ENCODE results near the gene MTM1. TPM values are rescaled to one million over a fixed set of nuclear protein-coding genes. Genes with fewer than 3 reads are reported as not detected.

MTM1 gene
- total RNA-seq, 1 experiment from 2014 or later = 11.6 TPM

DNA sequence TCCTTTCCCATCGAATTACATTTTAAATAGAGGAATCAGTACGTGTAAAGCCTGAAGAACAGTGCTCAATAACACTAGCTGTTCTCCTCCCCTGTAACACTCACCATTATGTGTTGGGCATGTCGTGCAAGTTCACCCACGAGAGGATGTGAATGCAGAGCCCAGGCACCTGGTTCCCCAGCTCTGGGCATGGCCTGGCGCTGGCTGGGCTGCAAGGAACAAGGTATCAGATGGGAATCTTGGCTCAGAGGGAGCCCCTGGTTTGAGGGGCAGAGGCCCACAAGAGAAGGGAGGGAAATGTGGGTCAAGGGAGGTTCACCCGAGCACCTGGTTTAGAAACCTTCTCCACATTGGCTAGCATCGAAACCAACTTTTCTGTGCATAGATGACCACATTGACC is 41.7 kb upstream of the MTM1 start:
- peaks cover 24% of the 10 kb centered on the region for H3K27me3 Mint-ChIP-seq (ENCODE audit: insufficient read depth, unreplicated experiment)
- H3K4me1 Mint-ChIP-seq (ENCODE audit: insufficient read depth, unreplicated experiment) = no peaks in the 10 kb centered on the region
- no peak overlapping the region for H3K27ac Mint-ChIP-seq (ENCODE audit: low read depth, unreplicated experiment)
- no TSS peak for BruUV-seq (replicated peaks)
- no peak for DNase-seq (ENCODE audit: unreplicated experiment)
- TF ChIP-seq CTCF (IDR thresholded peaks at IDR 0.05; ENCODE audit: unreplicated experiment) = no peak
- H3K4me3 Mint-ChIP-seq (ENCODE audit: unreplicated experiment) = no peak overlapping the region
- no peaks in the 10 kb centered on the region for H3K36me3 Mint-ChIP-seq (ENCODE audit: insufficient read depth, unreplicated experiment)
- POLR2A ChIA-PET = no interaction called here
- CTCF ChIA-PET = interaction anchor here (0.7 kb wide), 1 partner anchor 1293 kb away, joined by 3 read pairs; no protein-coding TSS in a partner anchor
- no peaks in the 10 kb centered on the region for H3K9me3 Mint-ChIP-seq (ENCODE audit: unreplicated experiment)
- intact Hi-C loops (cut with micrococcal nuclease) = no loop called here

DNA sequence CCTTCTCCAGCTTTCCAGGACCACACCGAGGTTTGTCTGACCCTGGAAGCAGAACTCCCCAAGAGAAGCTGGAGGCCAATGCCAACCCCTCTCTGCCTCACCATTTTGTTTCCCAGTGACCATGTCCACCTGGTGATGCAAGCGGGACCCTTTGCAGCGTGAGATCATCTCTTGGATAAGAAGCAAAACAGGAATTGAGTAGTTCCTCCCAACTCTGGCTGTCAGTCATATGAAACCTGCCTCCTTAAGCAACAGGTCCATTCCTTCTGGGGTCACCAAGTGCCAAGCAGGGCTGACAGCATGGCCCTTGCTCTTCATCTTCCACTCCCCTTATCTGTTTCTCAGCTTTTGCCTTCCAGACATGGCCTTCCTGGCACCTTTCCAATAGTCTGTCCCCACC is 41.3 kb upstream of the MTM1 start:
- no peak for DNase-seq (ENCODE audit: unreplicated experiment)
- no peaks in the 10 kb centered on the region for H3K36me3 Mint-ChIP-seq (ENCODE audit: insufficient read depth, unreplicated experiment)
- H3K9me3 Mint-ChIP-seq (ENCODE audit: unreplicated experiment) = no peaks in the 10 kb centered on the region
- no peak for TF ChIP-seq CTCF (IDR thresholded peaks at IDR 0.05; ENCODE audit: unreplicated experiment)
- peaks cover 24% of the 10 kb centered on the region for H3K27me3 Mint-ChIP-seq (ENCODE audit: insufficient read depth, unreplicated experiment)
- H3K4me3 Mint-ChIP-seq (ENCODE audit: unreplicated experiment) = no peak overlapping the region
- H3K27ac Mint-ChIP-seq (ENCODE audit: low read depth, unreplicated experiment) = no peak overlapping the region
- intact Hi-C loops (cut with micrococcal nuclease) = no loop called here
- CTCF ChIA-PET = no interaction called here
- POLR2A ChIA-PET = no interaction called here
- no TSS peak for BruUV-seq (replicated peaks)
- H3K4me1 Mint-ChIP-seq (ENCODE audit: insufficient read depth, unreplicated experiment) = no peaks in the 10 kb centered on the region

- H3K27me3 Mint-ChIP-seq (ENCODE audit: insufficient read depth, unreplicated experiment) = peaks cover 5% of the 10 kb centered on the region
- H3K27ac Mint-ChIP-seq (ENCODE audit: low read depth, unreplicated experiment) = no peak overlapping the region
- DNase-seq (ENCODE audit: unreplicated experiment) = no peak
- intact Hi-C loops (cut with micrococcal nuclease) = no loop called here
- H3K4me3 Mint-ChIP-seq (ENCODE audit: unreplicated experiment) = no peak overlapping the region
- TF ChIP-seq CTCF (IDR thresholded peaks at IDR 0.05; ENCODE audit: unreplicated experiment) = no peak
- no peaks in the 10 kb centered on the region for H3K4me1 Mint-ChIP-seq (ENCODE audit: insufficient read depth, unreplicated experiment)
- no peaks in the 10 kb centered on the region for H3K36me3 Mint-ChIP-seq (ENCODE audit: insufficient read depth, unreplicated experiment)
- peaks cover 12% of the 10 kb centered on the region for H3K9me3 Mint-ChIP-seq (ENCODE audit: unreplicated experiment)
- ChIA-PET CTCF (no interaction called here), POLR2A (no interaction called here)
- BruUV-seq (replicated peaks) = no TSS peak
Observed at GRCh38 chrX:150529587-150529986, 38.8 kb upstream of the MTM1 start.

DNA sequence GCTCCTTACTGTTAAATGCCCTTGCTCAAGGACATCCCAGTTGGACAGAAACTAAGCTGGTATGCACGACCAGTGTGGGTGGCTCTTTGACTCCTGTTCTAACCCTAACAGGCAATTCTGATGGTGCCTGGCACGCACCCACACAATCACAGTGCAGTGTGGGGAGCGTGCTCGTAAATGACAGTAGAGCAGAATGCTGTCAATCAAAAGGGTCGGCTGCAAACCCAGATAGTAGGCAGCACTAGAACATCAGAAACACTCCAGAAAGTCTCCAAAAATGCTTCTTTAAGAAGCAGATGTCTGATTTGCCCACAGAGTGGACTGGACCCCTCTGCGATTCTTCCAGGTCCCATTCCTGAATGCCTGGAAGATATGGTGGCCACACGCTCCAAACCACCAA is 37.6 kb upstream of the MTM1 start:
- ChIA-PET POLR2A (interaction anchor here (0.6 kb wide), 1 partner anchor 37 kb away, joined by 5 read pairs; no protein-coding TSS in a partner anchor), CTCF (no interaction called here)
- Mint-ChIP-seq H3K9me3 (ENCODE audit: unreplicated experiment) (peaks cover 23% of the 10 kb centered on the region), H3K4me1 (ENCODE audit: insufficient read depth, unreplicated experiment) (peaks cover 5% of the 10 kb centered on the region), H3K27me3 (ENCODE audit: insufficient read depth, unreplicated experiment) (no peaks in the 10 kb centered on the region), H3K36me3 (ENCODE audit: insufficient read depth, unreplicated experiment) (no peaks in the 10 kb centered on the region), H3K4me3 (ENCODE audit: unreplicated experiment) (no peak overlapping the region), H3K27ac (ENCODE audit: low read depth, unreplicated experiment) (no peak overlapping the region)
- BruUV-seq (replicated peaks) = no TSS peak
- DNase-seq (ENCODE audit: unreplicated experiment) = no peak
- TF ChIP-seq CTCF (IDR thresholded peaks at IDR 0.05; ENCODE audit: unreplicated experiment) = no peak
- intact Hi-C loops (cut with micrococcal nuclease) = no loop called here

Measured in MCF 10A (cell line).